ENCODE results near the gene LYSMD2. TPM values are rescaled to one million over a fixed set of nuclear protein-coding genes. Genes with fewer than 3 reads are reported as not detected.

Gene LYSMD2
- total and polyA plus RNA-seq, 2 of the 8 experiments (the other 6 are each of a cell fraction or from before 2014, with no cell fraction given): 2.2 to 2.7 TPM

- TF ChIP-seq CHD7 (IDR thresholded peaks at IDR 0.05; ENCODE audit: insufficient replicate concordance, low read length) (no peak), E2F6 (IDR thresholded peaks at IDR 0.05) (no peak), POLR2A (IDR thresholded peaks at IDR 0.05; ENCODE audit: control extremely low read depth in 1 of 2, low read depth in 2 of 2, low read length in 2 of 2) (no peak)
Measured at GRCh38 chr15:51758645-51759044, 21.2 kb upstream of the LYSMD2 start (continued).

Data from H1 (cell line).